Measurements from ENCODE around the gene ZNF423.

Gene ZNF423

DNA sequence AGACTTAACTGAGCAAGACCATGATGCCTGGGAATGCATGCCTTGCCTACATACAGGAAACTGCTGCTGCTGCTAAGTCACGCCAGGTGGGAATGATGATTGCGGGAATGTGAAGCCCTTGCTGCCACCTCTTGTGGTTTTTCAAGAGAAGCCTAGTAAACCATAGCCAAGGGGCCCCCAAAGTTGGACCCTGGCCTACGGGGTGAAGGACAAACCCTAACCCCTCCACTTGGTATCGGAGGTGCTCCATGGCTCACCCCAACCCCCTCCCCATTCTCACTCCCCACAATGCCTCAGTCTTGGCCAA, 233.9 kb downstream of the ZNF423 start:
- in situ Hi-C loops (cut with HindIII; ENCODE audit: low pct_unique_long_range_greater_than_20kb, low sequenced_read_pairs), result no loop called here
- no peak for DNase-seq (ENCODE audit: low read depth in 1 of 2, low spot score in 1 of 2)
- no peak for TF ChIP-seq JUND (IDR thresholded peaks at IDR 0.05; ENCODE audit: low read depth)

- no peak for TF ChIP-seq JUND (IDR thresholded peaks at IDR 0.05; ENCODE audit: low read depth)
- DNase-seq (ENCODE audit: low read depth in 1 of 2, low spot score in 1 of 2), result no peak
- in situ Hi-C loops (cut with HindIII; ENCODE audit: low pct_unique_long_range_greater_than_20kb, low sequenced_read_pairs), result no loop called here
These were observed 234.4 kb downstream of the ZNF423 start for GRCh38 chr16:49621241-49622083.

- TF ChIP-seq JUND (IDR thresholded peaks at IDR 0.05; ENCODE audit: low read depth), result no peak
- in situ Hi-C loops (cut with HindIII; ENCODE audit: low pct_unique_long_range_greater_than_20kb, low sequenced_read_pairs), result no loop called here
- no peak for DNase-seq (ENCODE audit: low read depth in 1 of 2, low spot score in 1 of 2)
These were observed 235.1 kb downstream of the ZNF423 start for GRCh38 chr16:49620869-49621240.

GRCh38 chr16:49620158-49620868, 235.6 kb downstream of the ZNF423 start:
- no peak for TF ChIP-seq JUND (IDR thresholded peaks at IDR 0.05; ENCODE audit: low read depth)
- no peak for DNase-seq (ENCODE audit: low read depth in 1 of 2, low spot score in 1 of 2)
- in situ Hi-C loops (cut with HindIII; ENCODE audit: low pct_unique_long_range_greater_than_20kb, low sequenced_read_pairs), result no loop called here

- TF ChIP-seq JUND (IDR thresholded peaks at IDR 0.05; ENCODE audit: low read depth), result no peak
- no peak for DNase-seq (ENCODE audit: low read depth in 1 of 2, low spot score in 1 of 2)
- in situ Hi-C loops (cut with HindIII; ENCODE audit: low pct_unique_long_range_greater_than_20kb, low sequenced_read_pairs), result no loop called here
These were observed 236.1 kb downstream of the ZNF423 start for GRCh38 chr16:49619811-49620157.

DNA sequence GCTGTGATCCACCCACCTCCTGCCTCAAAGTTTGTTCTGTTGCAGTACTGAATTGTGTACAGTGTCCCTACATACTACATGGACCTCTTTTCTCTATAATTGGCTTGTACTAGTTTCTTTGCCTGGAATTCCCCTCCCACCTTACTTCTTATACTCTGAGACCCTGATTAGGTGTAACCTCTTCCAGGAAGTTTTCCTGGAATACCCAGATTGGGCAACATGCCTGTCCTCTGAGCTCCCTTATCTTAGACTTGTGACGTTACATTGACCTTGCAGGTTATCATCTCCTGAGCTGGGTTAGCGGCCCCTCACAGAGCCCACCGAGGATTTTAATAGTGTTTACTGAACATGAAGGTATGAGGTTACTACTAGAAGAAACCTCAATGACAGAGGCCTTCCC, 237.0 kb downstream of the ZNF423 start:
- TF ChIP-seq JUND (IDR thresholded peaks at IDR 0.05; ENCODE audit: low read depth), result no peak
- no peak for DNase-seq (ENCODE audit: low read depth in 1 of 2, low spot score in 1 of 2)
- in situ Hi-C loops (cut with HindIII; ENCODE audit: low pct_unique_long_range_greater_than_20kb, low sequenced_read_pairs), result no loop called here

DNA sequence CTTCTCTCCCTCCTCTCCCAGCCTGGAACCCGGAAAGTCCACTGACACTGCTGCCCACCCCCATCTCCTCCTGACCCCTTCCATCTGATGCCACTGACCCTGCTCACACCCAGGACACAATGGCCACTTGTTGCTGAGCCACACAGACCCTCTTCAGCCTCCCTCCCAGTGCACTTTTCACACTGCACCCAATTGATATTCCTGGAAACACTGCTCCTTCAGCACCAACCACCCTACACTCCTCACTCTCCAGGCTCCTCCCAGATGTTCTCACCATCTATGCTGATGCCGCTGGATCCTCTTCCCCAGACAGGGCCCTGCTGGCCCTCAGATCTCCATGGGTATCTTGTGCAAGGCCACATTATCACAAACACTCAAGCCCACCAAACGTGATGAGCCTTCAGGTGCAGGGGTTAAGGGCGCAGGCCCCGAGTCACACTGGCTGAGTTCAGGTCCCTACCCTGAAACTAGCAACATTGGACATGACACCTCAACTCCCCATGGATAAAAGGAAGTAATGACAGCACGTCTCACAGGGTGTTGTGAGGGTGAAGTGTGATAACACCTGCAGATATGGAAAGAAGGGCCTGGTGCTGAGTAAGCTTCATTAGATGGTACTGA, 238.1 kb downstream of the ZNF423 start:
- in situ Hi-C loops (cut with HindIII; ENCODE audit: low pct_unique_long_range_greater_than_20kb, low sequenced_read_pairs), result no loop called here
- no peak for DNase-seq (ENCODE audit: low read depth in 1 of 2, low spot score in 1 of 2)
- TF ChIP-seq JUND (IDR thresholded peaks at IDR 0.05; ENCODE audit: low read depth), result no peak

DNA sequence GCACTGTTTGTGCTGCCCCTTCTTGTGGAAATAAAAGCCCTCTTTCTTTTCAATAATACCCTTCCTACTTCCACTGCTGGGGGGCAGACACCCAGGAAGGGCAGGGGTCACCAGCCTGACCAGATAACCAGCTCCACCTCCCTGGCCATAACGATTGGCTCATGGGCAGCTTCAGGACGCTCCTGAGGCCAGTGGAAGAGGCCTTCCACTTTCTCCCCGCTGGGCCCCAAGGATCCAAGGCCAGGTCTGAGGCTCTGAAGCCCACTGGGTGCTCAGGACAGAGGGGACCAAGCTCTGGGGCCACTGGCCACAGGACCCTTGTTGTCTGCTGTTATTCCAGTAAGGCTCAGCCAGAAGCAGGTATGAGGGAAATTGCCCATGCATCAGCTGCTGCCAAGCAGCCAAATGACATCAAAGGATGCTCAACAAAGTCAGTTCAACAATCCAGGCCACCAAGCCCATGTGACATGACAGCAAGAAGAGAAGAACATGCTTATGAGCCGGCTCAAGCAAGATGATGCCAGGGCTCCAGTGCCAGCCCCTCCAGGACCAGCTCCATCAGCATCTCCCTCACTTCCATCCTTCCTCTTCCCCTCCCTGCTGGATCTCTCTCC, 238.8 kb downstream of the ZNF423 start:
- in situ Hi-C loops (cut with HindIII; ENCODE audit: low pct_unique_long_range_greater_than_20kb, low sequenced_read_pairs), result no loop called here
- no peak for DNase-seq (ENCODE audit: low read depth in 1 of 2, low spot score in 1 of 2)
- no peak for TF ChIP-seq JUND (IDR thresholded peaks at IDR 0.05; ENCODE audit: low read depth)

DNA sequence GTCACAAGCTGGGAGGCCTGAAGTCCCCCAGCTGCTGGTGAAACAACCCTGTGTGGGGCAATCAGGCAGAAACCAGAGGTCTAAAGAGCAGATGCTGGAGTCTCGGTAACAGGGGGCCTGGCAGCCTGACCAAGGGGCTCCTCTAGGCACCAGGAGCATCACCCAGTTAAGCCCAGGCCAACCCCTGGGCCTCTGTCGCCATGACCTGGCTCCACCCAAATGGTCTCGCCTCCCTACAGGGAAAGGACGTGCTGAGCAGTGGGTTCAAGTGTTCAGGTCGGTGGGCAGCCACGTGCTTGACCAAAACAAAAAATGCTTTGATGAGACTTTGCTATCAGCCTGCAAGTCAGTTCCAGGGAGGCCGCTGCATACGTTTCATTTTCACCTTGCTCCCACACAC, 240.3 kb downstream of the ZNF423 start:
- in situ Hi-C loops (cut with HindIII; ENCODE audit: low pct_unique_long_range_greater_than_20kb, low sequenced_read_pairs), result no loop called here
- no peak for TF ChIP-seq JUND (IDR thresholded peaks at IDR 0.05; ENCODE audit: low read depth)
- no peak for DNase-seq (ENCODE audit: low read depth in 1 of 2, low spot score in 1 of 2)

GRCh38 chr16:49610983-49611382, 244.9 kb downstream of the ZNF423 start:
- no peak for DNase-seq (ENCODE audit: low read depth in 1 of 2, low spot score in 1 of 2)
- in situ Hi-C loops (cut with HindIII; ENCODE audit: low pct_unique_long_range_greater_than_20kb, low sequenced_read_pairs), result no loop called here
- no peak for TF ChIP-seq JUND (IDR thresholded peaks at IDR 0.05; ENCODE audit: low read depth)

GRCh38 chr16:49608779-49609178, 247.1 kb downstream of the ZNF423 start:
- peak in 1 of 2 experiments; percentile 23 for DNase-seq (ENCODE audit: low read depth in 1 of 2, low spot score in 1 of 2)
- in situ Hi-C loops (cut with HindIII; ENCODE audit: low pct_unique_long_range_greater_than_20kb, low sequenced_read_pairs), result no loop called here
- no peak for TF ChIP-seq JUND (IDR thresholded peaks at IDR 0.05; ENCODE audit: low read depth)

- TF ChIP-seq JUND (IDR thresholded peaks at IDR 0.05; ENCODE audit: low read depth), result no peak
- no peak for DNase-seq (ENCODE audit: low read depth in 1 of 2, low spot score in 1 of 2)
- in situ Hi-C loops (cut with HindIII; ENCODE audit: low pct_unique_long_range_greater_than_20kb, low sequenced_read_pairs), result no loop called here
These were observed 247.8 kb downstream of the ZNF423 start for GRCh38 chr16:49608098-49608497.

All from T47D (cell line).